B cell (primary cell): ENCODE measurements around the gene LAMA3. TPM values are rescaled to one million over a fixed set of nuclear protein-coding genes. Genes with fewer than 3 reads are reported as not detected.

ENCODE experiments used
- ATAC-seq: fragments of 200-7000 bp; cut with Tn5 transposase; one replicate; pipeline ENCODE4 v1.10.0; 2021; ENCODE audit warnings: low read depth, mild to moderate bottlenecking, moderate number of reproducible peaks, moderate library complexity
- CTCF ChIA-PET: fragments of 350-600 bp; sonication (Branson Sonifier 250); formaldehyde crosslinking; loops from one replicate; lab custom pipeline; 2021; ENCODE audit warnings: antibody characterized with exemption, inconsistent platforms; lab: Charles Lee
- POLR2A ChIA-PET: fragments of 350-600 bp; sonication (Branson Sonifier 250); formaldehyde crosslinking; loops from one replicate; lab custom pipeline; 2021; ENCODE audit warnings: antibody characterized with exemption; lab: Charles Lee
- DNase-seq: peaks from one replicate; pipeline ENCODE4 v3.0.0; 2013
- H2AFZ ChIP-seq: 2 replicates; pipeline ENCODE4 v1.6.1; 2012; ENCODE audit warnings: mild to moderate bottlenecking, low read depth, low read length; ENCODE audit not compliant: insufficient read depth, poor library complexity, severe bottlenecking
- H3K27ac ChIP-seq, 2 donors: 1 replicate in 1 of 2; 2 replicates in 1 of 2; pipeline ENCODE4 v1.5.1; 2012 to 2013; ENCODE audit warnings: low read length in 2 of 2, mild to moderate bottlenecking in 2 of 2, moderate library complexity in 1 of 2
- H3K27me3 ChIP-seq, 4 experiments: fragments of 200-600 bp in 1 of 4; sonication (generic) in 1 of 4; replicated peaks in 1 of 4; 1 replicate in 2 of 4; 2 replicates in 2 of 4; pipeline versions ENCODE4 v1.6.1 to v1.7.0; 2013 to 2016; ENCODE audit warnings: low read length in 3 of 4, mild to moderate bottlenecking in 2 of 4, mixed read lengths in 1 of 4, moderate library complexity in 1 of 4; ENCODE audit not compliant: insufficient read depth in 4 of 4, control insufficient read depth in 3 of 4; ENCODE audit errors: control extremely low read depth in 1 of 4
- H3K36me3 ChIP-seq, 2 experiments: replicated peaks in 1 of 2; 1 replicate in 1 of 2; 2 replicates in 1 of 2; pipeline versions ENCODE4 v1.6.1 to v1.7.1; 2013; ENCODE audit warnings: low read length in 1 of 2; ENCODE audit not compliant: insufficient read depth in 2 of 2, control insufficient read depth in 1 of 2; ENCODE audit errors: control extremely low read depth in 1 of 2, extremely low read depth in 1 of 2
- H3K4me1 ChIP-seq, 2 donors: fragments of 200-600 bp in 1 of 2; sonication (generic) in 1 of 2; 1 replicate in 1 of 2; 2 replicates in 1 of 2; pipeline versions ENCODE4 v1.5.1 to v1.6.1; 2013 to 2017; ENCODE audit warnings: low read length in 2 of 2; ENCODE audit not compliant: control insufficient read depth in 2 of 2, insufficient read depth in 2 of 2
- H3K4me2 ChIP-seq: replicated peaks from 2 replicates; pipeline ENCODE3; 2012; ENCODE audit warnings: mild to moderate bottlenecking, low read depth, low read length; ENCODE audit not compliant: poor library complexity, severe bottlenecking
- H3K4me3 ChIP-seq, 5 experiments: fragments of 200-600 bp in 1 of 5; sonication (generic) in 1 of 5; 1 replicate in 3 of 5; 2 replicates in 2 of 5; pipeline versions ENCODE4 v1.5.1 to v1.7.0; 2011 to 2016; ENCODE audit warnings: low read length in 4 of 5, mild to moderate bottlenecking in 4 of 5, low read depth in 2 of 5, control low read depth in 1 of 5, moderate library complexity in 1 of 5; ENCODE audit not compliant: insufficient read depth in 1 of 5; ENCODE audit errors: control extremely low read depth in 1 of 5, extremely low read depth in 1 of 5
- H3K79me2 ChIP-seq: fragments of 200-600 bp; sonication (generic); one replicate; pipeline ENCODE4 v1.6.0; 2016; ENCODE audit warnings: low read length; ENCODE audit not compliant: control insufficient read depth, insufficient read depth
- H3K9ac ChIP-seq: fragments of 200-600 bp; sonication (generic); 2 replicates; pipeline ENCODE4 v1.6.1; 2017; ENCODE audit warnings: mild to moderate bottlenecking, low read length, moderate library complexity
- H3K9me3 ChIP-seq, 3 donors: one replicate each; pipeline versions ENCODE4 v1.6.1 to v1.7.1; 2013; ENCODE audit warnings: low read length in 2 of 3; ENCODE audit not compliant: control insufficient read depth in 2 of 3, insufficient read depth in 1 of 3; ENCODE audit errors: control extremely low read depth in 1 of 3
- H4K20me1 ChIP-seq: 2 replicates; pipeline ENCODE4 v1.6.0; 2012; ENCODE audit warnings: mild to moderate bottlenecking, low read length; ENCODE audit not compliant: insufficient read depth, control insufficient read depth, poor library complexity, severe bottlenecking
- H3K27ac Mint-ChIP-seq: one replicate; pipeline ENCODE4 v1.8.0; 2021; ENCODE audit warnings: mixed read lengths
- H3K27me3 Mint-ChIP-seq: one replicate; pipeline ENCODE4 v1.8.0; 2021; ENCODE audit warnings: mixed read lengths
- H3K4me1 Mint-ChIP-seq: one replicate; pipeline ENCODE4 v1.8.0; 2021; ENCODE audit warnings: mixed read lengths
- H3K4me3 Mint-ChIP-seq: one replicate; pipeline ENCODE4 v1.8.0; 2021; ENCODE audit warnings: mixed read lengths
- H3K9me3 Mint-ChIP-seq: one replicate; pipeline ENCODE4 v1.8.0; 2022; ENCODE audit warnings: mixed read lengths; ENCODE audit not compliant: insufficient read depth
- EZH2 ChIP-seq: IDR thresholded peaks from 2 replicates; pipeline ENCODE4 v1.6.1; 2012; ENCODE audit warnings: borderline replicate concordance, low read depth, mild to moderate bottlenecking, moderate library complexity, low read length; ENCODE audit not compliant: insufficient read depth, poor library complexity, severe bottlenecking
- WGBS: methylation state at CpG from one replicate; pipeline ENCODE4 v1.1.5; 2013; ENCODE audit warnings: missing lambda C conversion rate; ENCODE audit not compliant: insufficient coverage; 5-methylcytosine and 5-hydroxymethylcytosine counted together
- intact Hi-C: fragments of 100-400 bp; cut with micrococcal nuclease; formaldehyde crosslinking; loops from one replicate; pipeline ENCODE4 v1.10.0; 2022
- polyA plus RNA-seq: library from polyadenylated mRNA; depleted of rRNA; stranded (reverse); fragments of >200 nt; gene quantifications from 2 replicates; pipeline ENCODE4 v1.2.3, GENCODE V29; 2012
- total RNA-seq, 2 donors: library from RNA; stranded (reverse); fragments of 120-200 nt in 1 of 2; gene quantifications; 1 replicate in 1 of 2; 2 replicates in 1 of 2; pipeline versions ENCODE4 v1.2.3 to v1.2.4, GENCODE V29; 2013 to 2022
- TF ChIP-seq, protein P1 (sequence below): fragments of 200-600 bp; IDR thresholded peaks from one replicate; pipeline ENCODE4 v1.8.0; 2022; ENCODE audit warnings: antibody characterized with exemption, mild to moderate bottlenecking

The LAMA3 gene
- total and polyA plus RNA-seq, 2 donors (not counting 1 experiment from before 2014, with no cell fraction given) = 0.03 to 0.32 TPM

DNA sequence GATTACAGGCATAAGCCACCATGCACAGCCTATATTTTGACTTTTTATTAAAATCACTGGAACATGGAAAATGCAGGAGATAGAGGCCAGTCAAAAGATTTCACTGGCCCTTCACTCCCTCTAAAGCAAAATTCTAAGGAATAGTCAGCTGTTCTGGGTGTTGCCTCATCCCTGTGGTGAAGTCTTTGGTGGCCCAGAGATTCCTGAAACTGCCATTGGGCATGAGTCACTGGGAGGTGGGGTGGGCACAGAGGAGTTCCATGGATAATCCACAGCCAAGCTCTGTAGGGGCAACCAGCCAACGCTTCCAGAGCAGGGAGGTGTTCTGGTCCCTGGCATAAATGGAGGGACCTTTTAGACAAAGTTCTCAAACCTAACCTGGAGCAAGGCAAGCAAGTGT is 235.6 kb downstream of the LAMA3 start:
- no peak overlapping the region for H3K9ac ChIP-seq
- H3K4me1 Mint-ChIP-seq = no peaks in the 10 kb centered on the region
- H3K27me3 Mint-ChIP-seq = peaks cover 2% of the 10 kb centered on the region
- H2AFZ ChIP-seq = no peak overlapping the region
- intact Hi-C loops = no loop called here
- no peaks in the 10 kb centered on the region for H3K79me2 ChIP-seq
- no peak overlapping the region for H3K4me3 ChIP-seq
- CTCF ChIA-PET = interaction anchor here (0.5 kb wide), 1 partner anchor 10 kb away, joined by 3 read pairs; no protein-coding TSS in a partner anchor
- DNase-seq (no peak), ATAC-seq (no peak)
- H3K27me3 ChIP-seq = no peaks in the 10 kb centered on the region
- POLR2A ChIA-PET = no interaction called here
- no peak overlapping the region for H3K4me2 ChIP-seq
- no peak overlapping the region for H3K27ac Mint-ChIP-seq
- H3K9me3 ChIP-seq = no peaks in the 10 kb centered on the region
- H3K4me3 Mint-ChIP-seq = no peak overlapping the region
- H3K27ac ChIP-seq = no peak overlapping the region
- H4K20me1 ChIP-seq = no peaks in the 10 kb centered on the region
- WGBS = no CpG with 5 or more reads among the region's 1 CpG
- no peak for TF ChIP-seq EZH2
- TF ChIP-seq, protein P1, sequence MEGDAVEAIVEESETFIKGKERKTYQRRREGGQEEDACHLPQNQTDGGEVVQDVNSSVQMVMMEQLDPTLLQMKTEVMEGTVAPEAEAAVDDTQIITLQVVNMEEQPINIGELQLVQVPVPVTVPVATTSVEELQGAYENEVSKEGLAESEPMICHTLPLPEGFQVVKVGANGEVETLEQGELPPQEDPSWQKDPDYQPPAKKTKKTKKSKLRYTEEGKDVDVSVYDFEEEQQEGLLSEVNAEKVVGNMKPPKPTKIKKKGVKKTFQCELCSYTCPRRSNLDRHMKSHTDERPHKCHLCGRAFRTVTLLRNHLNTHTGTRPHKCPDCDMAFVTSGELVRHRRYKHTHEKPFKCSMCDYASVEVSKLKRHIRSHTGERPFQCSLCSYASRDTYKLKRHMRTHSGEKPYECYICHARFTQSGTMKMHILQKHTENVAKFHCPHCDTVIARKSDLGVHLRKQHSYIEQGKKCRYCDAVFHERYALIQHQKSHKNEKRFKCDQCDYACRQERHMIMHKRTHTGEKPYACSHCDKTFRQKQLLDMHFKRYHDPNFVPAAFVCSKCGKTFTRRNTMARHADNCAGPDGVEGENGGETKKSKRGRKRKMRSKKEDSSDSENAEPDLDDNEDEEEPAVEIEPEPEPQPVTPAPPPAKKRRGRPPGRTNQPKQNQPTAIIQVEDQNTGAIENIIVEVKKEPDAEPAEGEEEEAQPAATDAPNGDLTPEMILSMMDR = no peak
- no peaks in the 10 kb centered on the region for H3K4me1 ChIP-seq
- H3K36me3 ChIP-seq = no peaks in the 10 kb centered on the region
- H3K9me3 Mint-ChIP-seq = no peaks in the 10 kb centered on the region

DNA sequence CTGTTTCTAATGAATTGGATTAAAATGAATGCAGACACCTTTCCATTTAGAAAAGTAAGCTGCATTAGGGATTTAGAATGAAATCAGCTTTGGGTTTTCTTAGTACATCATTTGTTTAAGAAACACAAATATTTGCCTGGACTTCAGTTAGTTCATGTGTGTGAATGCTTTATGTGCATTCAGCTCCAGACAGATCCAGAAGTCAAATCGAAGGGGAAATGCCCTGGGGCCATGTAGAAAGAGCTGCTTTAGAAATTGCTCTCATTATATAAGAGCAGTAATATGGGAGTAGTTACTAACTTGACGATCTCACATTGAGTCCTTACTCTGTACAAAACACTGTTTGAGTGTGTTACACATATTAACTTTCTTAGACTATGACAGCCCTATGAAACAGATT is 237.3 kb downstream of the LAMA3 start:
- Histone ChIP-seq H3K9me3 (no peaks in the 10 kb centered on the region), H3K4me3 (no peak overlapping the region), H3K4me2 (no peak overlapping the region), H2AFZ (no peak overlapping the region), H4K20me1 (no peaks in the 10 kb centered on the region), H3K27me3 (no peaks in the 10 kb centered on the region), H3K4me1 (no peaks in the 10 kb centered on the region), H3K27ac (no peak overlapping the region), H3K9ac (no peak overlapping the region), H3K79me2 (no peaks in the 10 kb centered on the region), H3K36me3 (no peaks in the 10 kb centered on the region)
- Mint-ChIP-seq H3K4me3 (no peak overlapping the region), H3K27me3 (no peaks in the 10 kb centered on the region), H3K4me1 (no peaks in the 10 kb centered on the region), H3K27ac (no peak overlapping the region), H3K9me3 (no peaks in the 10 kb centered on the region)
- CTCF ChIA-PET = interaction anchor here (2.3 kb wide), 1 partner anchor 8 kb away, joined by 10 read pairs; no protein-coding TSS in a partner anchor
- WGBS = no CpG with 5 or more reads among the region's 2 CpGs
- DNase-seq = no peak
- POLR2A ChIA-PET = no interaction called here
- ATAC-seq = no peak
- TF ChIP-seq EZH2 = no peak
- TF ChIP-seq, protein P1 = no peak
- intact Hi-C loops = no loop called here
